Measurements from ENCODE around the gene TMEM232. TPM values are rescaled to one million over a fixed set of nuclear protein-coding genes. Genes with fewer than 3 reads are reported as not detected.

Gene TMEM232
- total and polyA plus RNA-seq, 9 of the 15 experiments (the other 6 are each of a cell fraction or from before 2014, with no cell fraction given): 0.09 to 2.2 (median 0.41) TPM

- ChIA-PET POLR2A (no interaction called here), CTCF (ENCODE audit: low intra/inter-chr PET ratio) (no interaction called here)
- Histone ChIP-seq H3K9me1 (ENCODE audit: control insufficient read depth, insufficient read depth, low read length) (no peaks in the 10 kb centered on the region), H3K4me2 (ENCODE audit: insufficient read depth, low read length) (no peak overlapping the region), H2AFZ (ENCODE audit: low read depth, low read length) (no peak overlapping the region), H3K9ac (ENCODE audit: insufficient read depth in 1 of 2, low read depth in 2 of 2, low read length in 2 of 2) (no peak overlapping the region), H3K79me2 (ENCODE audit: control insufficient read depth, insufficient read depth, low read length) (no peaks in the 10 kb centered on the region), H3K9me3 (replicated peaks; ENCODE audit: control insufficient read depth, insufficient read depth, low read depth, low read length) (no peaks in the 10 kb centered on the region), H3K36me3 (ENCODE audit: control insufficient read depth, insufficient read depth, low read length) (no peaks in the 10 kb centered on the region), H3K4me1 (replicated peaks in 1 of 2; ENCODE audit: control insufficient read depth in 2 of 2, insufficient read depth in 2 of 2, low read length in 2 of 2) (no peaks in the 10 kb centered on the region), H3K27me3 (ENCODE audit: control insufficient read depth in 2 of 2, insufficient read depth in 2 of 2, low read length in 2 of 2) (no peaks in the 10 kb centered on the region), H3K4me3 (no peak overlapping the region), H4K20me1 (replicated peaks; ENCODE audit: control insufficient read depth, insufficient read depth, low read length) (no peaks in the 10 kb centered on the region), H3K27ac (ENCODE audit: extremely low read depth, low read depth, low read length) (no peak overlapping the region)
- TF ChIP-seq BMI1 (IDR thresholded peaks at IDR 0.05; ENCODE audit: low read length) (no peak), ZNF444 (CRISPR knock-in tag; IDR thresholded peaks at IDR 0.05) (no peak), ZNF24 (IDR thresholded peaks at IDR 0.05) (no peak), BDP1 (IDR thresholded peaks at IDR 0.05; ENCODE audit: insufficient read depth, insufficient read length) (no peak), E2F4 (CRISPR knock-in tag; IDR thresholded peaks at IDR 0.05; ENCODE audit: low read depth) (no peak)
- TF ChIP-seq, protein P1, sequence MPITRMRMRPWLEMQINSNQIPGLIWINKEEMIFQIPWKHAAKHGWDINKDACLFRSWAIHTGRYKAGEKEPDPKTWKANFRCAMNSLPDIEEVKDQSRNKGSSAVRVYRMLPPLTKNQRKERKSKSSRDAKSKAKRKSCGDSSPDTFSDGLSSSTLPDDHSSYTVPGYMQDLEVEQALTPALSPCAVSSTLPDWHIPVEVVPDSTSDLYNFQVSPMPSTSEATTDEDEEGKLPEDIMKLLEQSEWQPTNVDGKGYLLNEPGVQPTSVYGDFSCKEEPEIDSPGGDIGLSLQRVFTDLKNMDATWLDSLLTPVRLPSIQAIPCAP (CRISPR knock-in tag; IDR thresholded peaks at IDR 0.05; ENCODE audit: borderline replicate concordance): no peak
- intact Hi-C loops (cut with micrococcal nuclease) (no loop called here), in situ Hi-C loops (cut with MboI) (loop anchor here (25.0 kb wide), 2 partner anchors 493 to 743 kb away; partner anchors contain the start of gene STARD4)
- 0% methylated on average over 5 of the region's 5 CpGs for WGBS (ENCODE audit: insufficient coverage, low coverage, missing lambda C conversion rate)
- FAIRE-seq (no peak), DNase-seq (ENCODE audit: extremely low read depth in 1 of 4, low spot score in 3 of 4) (no peak), ATAC-seq (no peak)
- no TSS peak for BruUV-seq (replicated peaks)
Measured at GRCh38 chr5:110769000-110769681, 42.7 kb upstream of the TMEM232 start.
